GM12878 (cell line): ENCODE data around the gene ARHGAP15. TPM values are rescaled to one million over a fixed set of nuclear protein-coding genes. Genes with fewer than 3 reads are reported as not detected.

ENCODE experiments used
- ATAC-seq: fragments of 200-7000 bp; cut with Tn5 transposase; 3 replicates; pipeline ENCODE4 v1.9.1; 2020; ENCODE audit warnings: mild to moderate bottlenecking, moderate library complexity
- BruUV-seq: library from RNA; stranded (reverse); fragments of 400-500 nt; replicated peaks from 2 replicates; lab custom pipeline; 2021; lab: Mats Ljungman, UMichigan
- CTCF ChIA-PET: fragments of 300-600 bp; sonication (Branson Sonifier 250); formaldehyde crosslinking; extraction: SDS; loops from one replicate; lab custom pipeline; 2021; ENCODE audit warnings: inconsistent platforms; lab: Yijun Ruan, JAX
- POLR2A ChIA-PET: fragments of 350-600 bp; formaldehyde crosslinking; extraction: SDS; loops from one replicate; lab custom pipeline; 2021; ENCODE audit warnings: inconsistent platforms; lab: Charles Lee
- RAD21 ChIA-PET: fragments of 300-600 bp; sonication (Branson Sonifier 250); formaldehyde crosslinking; loops from one replicate; lab custom pipeline; 2023; ENCODE audit warnings: antibody characterized with exemption; ENCODE audit not compliant: unreplicated experiment; lab: Charles Lee
- SMC1A ChIA-PET: fragments of 300-600 bp; sonication (Branson Sonifier 250); formaldehyde crosslinking; loops from one replicate; lab custom pipeline; 2023; ENCODE audit not compliant: unreplicated experiment, uncharacterized antibody; lab: Charles Lee
- DNase-seq: peaks from one replicate; pipeline ENCODE4 v3.0.0-alpha.2; 2011; ENCODE audit warnings: low read depth, low spot score
- FAIRE-seq: peaks from 3 replicates; lab custom pipeline; 2011; peaks lifted over from hg19 to GRCh38; lab: Jason Lieb, UNC
- H2AFZ ChIP-seq: 2 replicates; pipeline ENCODE4 v1.6.0; 2011; ENCODE audit warnings: low read depth, low read length, control low read depth; ENCODE audit not compliant: control insufficient read depth
- H3K27ac ChIP-seq: 2 replicates; pipeline ENCODE4 v1.5.1; 2011; ENCODE audit warnings: control low read depth; ENCODE audit not compliant: control insufficient read depth, insufficient read depth
- H3K27me3 ChIP-seq, 2 experiments: replicated peaks in 1 of 2; 2 replicates each; pipeline versions ENCODE4 v1.6.0 to v1.6.1; 2011; ENCODE audit warnings: low read length in 1 of 2; ENCODE audit not compliant: control insufficient read depth in 2 of 2, insufficient read depth in 2 of 2
- H3K36me3 ChIP-seq, 2 experiments: 2 replicates each; pipeline ENCODE4 v1.5.1; 2011; ENCODE audit warnings: low read length in 1 of 2; ENCODE audit not compliant: control insufficient read depth in 2 of 2, insufficient read depth in 2 of 2
- H3K4me1 ChIP-seq: 2 replicates; pipeline ENCODE4 v1.6.1; 2011; ENCODE audit warnings: mild to moderate bottlenecking, low read length, moderate library complexity, mixed read lengths; ENCODE audit not compliant: control insufficient read depth, insufficient read depth
- H3K4me2 ChIP-seq: 2 replicates; pipeline ENCODE4 v1.6.0; 2011; ENCODE audit warnings: control low read depth; ENCODE audit not compliant: control insufficient read depth, insufficient read depth
- H3K4me3 ChIP-seq: fragments of 200-600 bp; sonication (generic); 2 replicates; pipeline ENCODE4 v1.5.1; 2016
- H3K79me2 ChIP-seq: 2 replicates; pipeline ENCODE4 v1.6.0; 2011; ENCODE audit warnings: low read length; ENCODE audit not compliant: control insufficient read depth, insufficient read depth
- H3K9ac ChIP-seq: 2 replicates; pipeline ENCODE4 v1.8.0; 2011; ENCODE audit warnings: low read length, control low read depth, mixed read lengths; ENCODE audit not compliant: control insufficient read depth, insufficient read depth
- H3K9me3 ChIP-seq: replicated peaks from 3 replicates; pipeline ENCODE4 v1.5.1; 2011; ENCODE audit warnings: mild to moderate bottlenecking, low read length; ENCODE audit not compliant: control insufficient read depth, insufficient read depth
- H4K20me1 ChIP-seq: 2 replicates; pipeline ENCODE4 v1.6.0; 2011; ENCODE audit not compliant: control insufficient read depth, insufficient read depth
- BCL11A ChIP-seq: IDR thresholded peaks from 2 replicates; pipeline ENCODE4 v1.6.1; 2011; ENCODE audit warnings: low read depth, low read length
- CEBPB ChIP-seq, 2 experiments: fragments of 150-350 bp in 1 of 2; IDR thresholded peaks; 2 replicates each; pipeline ENCODE4 v1.6.1; 2012 to 2014; ENCODE audit warnings: low read depth in 2 of 2, low read length in 2 of 2, borderline replicate concordance in 1 of 2, inconsistent platforms in 1 of 2
- CHD2 ChIP-seq: IDR thresholded peaks from 2 replicates; pipeline ENCODE4 v1.6.1; 2011; ENCODE audit warnings: low read depth, low read length, improper control_type of control experiment, borderline replicate concordance
- E2F8 ChIP-seq: fragments of 450-650 bp; IDR thresholded peaks from 2 replicates; pipeline ENCODE4 v1.6.1; 2018; ENCODE audit warnings: mild to moderate bottlenecking, low read depth, moderate library complexity; ENCODE audit not compliant: partially characterized antibody
- EP300 ChIP-seq, 2 experiments: fragments of 150-350 bp in 1 of 2; IDR thresholded peaks; 2 replicates each; pipeline ENCODE4 v1.6.1; 2011 to 2012; ENCODE audit warnings: low read depth in 2 of 2, low read length in 2 of 2, borderline replicate concordance in 1 of 2, improper control_type of control experiment in 1 of 2, inconsistent platforms in 1 of 2; ENCODE audit not compliant: control insufficient read depth in 1 of 2
- EZH2 ChIP-seq: IDR thresholded peaks from 2 replicates; pipeline ENCODE4 v1.6.1; 2012; ENCODE audit warnings: low read depth, mild to moderate bottlenecking, control low read depth, inconsistent platforms, low read length, borderline replicate concordance; ENCODE audit not compliant: control insufficient read depth
- HCFC1 ChIP-seq: fragments of 150-350 bp; IDR thresholded peaks from 2 replicates; pipeline ENCODE4 v1.6.1; 2014; ENCODE audit warnings: low read length
- HSF1 ChIP-seq: fragments of 150-350 bp; IDR thresholded peaks from 2 replicates; pipeline ENCODE4 v1.6.1; 2014; ENCODE audit warnings: mild to moderate bottlenecking, low read depth, low read length
- RAD51 ChIP-seq: fragments of 450-650 bp; IDR thresholded peaks from 2 replicates; pipeline ENCODE4 v1.6.1; 2016; ENCODE audit warnings: moderate library complexity, mild to moderate bottlenecking, inconsistent platforms
- YY1 ChIP-seq: IDR thresholded peaks from 2 replicates; pipeline ENCODE4 v1.6.1; 2011; ENCODE audit warnings: low read depth, mild to moderate bottlenecking, low read length
- ZBTB33 ChIP-seq: fragments of 450-650 bp; IDR thresholded peaks from 2 replicates; pipeline ENCODE4 v1.6.1; 2017; ENCODE audit warnings: mild to moderate bottlenecking
- ZNF207 ChIP-seq: fragments of 450-650 bp; IDR thresholded peaks from 2 replicates; pipeline ENCODE4 v1.6.1; 2014; ENCODE audit warnings: antibody characterized with exemption, mild to moderate bottlenecking, borderline replicate concordance
- ZNF217 ChIP-seq: fragments of 450-650 bp; IDR thresholded peaks from 2 replicates; pipeline ENCODE4 v1.6.1; 2017; ENCODE audit warnings: antibody characterized with exemption, mild to moderate bottlenecking
- ZNF274 ChIP-seq: IDR thresholded peaks from one replicate; pipeline ENCODE4 v1.8.0; 2011; ENCODE audit not compliant: insufficient read length, insufficient read depth
- WGBS: methylation state at CpG from one replicate; pipeline ENCODE4 v1.1.6; 2016; ENCODE audit warnings: low lambda C conversion rate; ENCODE audit not compliant: insufficient replicate concordance, insufficient coverage; ENCODE audit errors: missing lambda C conversion rate; 5-methylcytosine and 5-hydroxymethylcytosine counted together
- in situ Hi-C: fragments of 300-500 bp; cut with MboI; formaldehyde crosslinking; loops from 9 replicates; pipeline ENCODE4 v1.14.3; 2018; ENCODE audit warnings: mixed read lengths
- intact Hi-C: fragments of 100-400 bp; cut with micrococcal nuclease; formaldehyde crosslinking; loops from one replicate; pipeline ENCODE4 v1.14.2; 2022; ENCODE audit not compliant: unreplicated experiment
- polyA plus RNA-seq, 11 experiments: library from polyadenylated mRNA; depleted of rRNA in 4 of 11; unstranded in 6 of 11; stranded (reverse) in 5 of 11; fragments of >200 nt; fragmentation: Nextera tagmentation in 4 of 11; fragmentation: Illumina TruSeq in 1 of 11; extraction: Ambion mirVana in 4 of 11; extraction: Trizol in 1 of 11; gene quantifications; 1 replicate in 1 of 11; 2 replicates in 10 of 11; pipeline versions ENCODE4 v1.2.1 to v1.2.3, GENCODE V29; 2011 to 2016; ENCODE audit warnings: inconsistent platforms in 2 of 11, missing spikeins in 2 of 11, low read depth in 1 of 11
- total RNA-seq, 4 experiments: library from RNA; depleted of rRNA in 3 of 4; stranded (reverse); fragments of >200 nt in 3 of 4; fragmentation: Illumina TruSeq in 1 of 4; extraction: Trizol in 1 of 4; gene quantifications; 2 replicates each; pipeline versions ENCODE4 v1.2.1 to v1.2.3, GENCODE V29; 2013 to 2021
- TF ChIP-seq, protein P1 (sequence below): IDR thresholded peaks from 2 replicates; pipeline ENCODE4 v1.6.1; 2011; ENCODE audit warnings: borderline replicate concordance, low read depth, mild to moderate bottlenecking, moderate library complexity, low read length; ENCODE audit not compliant: insufficient read depth, poor library complexity, severe bottlenecking

ARHGAP15 gene
- total and polyA plus RNA-seq, 10 of the 15 experiments (the other 5 are each of a cell fraction or from before 2014, with no cell fraction given), result 38.0 to 92.6 (median 66.7) TPM

GRCh38 chr2:143581134-143581533 is 451.9 kb downstream of the ARHGAP15 start:
- no peaks in the 10 kb centered on the region for H3K4me1 ChIP-seq
- in situ Hi-C loops, result no loop called here
- DNase-seq, result no peak
- H3K27me3 ChIP-seq, result no peaks in the 10 kb centered on the region
- POLR2A ChIA-PET, result no interaction called here
- no peak overlapping the region for H3K4me2 ChIP-seq
- no peaks in the 10 kb centered on the region for H3K79me2 ChIP-seq
- no peaks in the 10 kb centered on the region for H3K9me3 ChIP-seq
- CTCF ChIA-PET, result interaction anchor here (1.2 kb wide), 1 partner anchor 13 kb away, joined by 3 read pairs; no protein-coding TSS in a partner anchor
- H3K9ac ChIP-seq, result no peak overlapping the region
- no peaks in the 10 kb centered on the region for H4K20me1 ChIP-seq
- H3K36me3 ChIP-seq, result no peaks in the 10 kb centered on the region
- ATAC-seq, result no peak
- SMC1A ChIA-PET, result interaction anchor here (1.2 kb wide), 2 partner anchors 9 to 18 kb away, joined by 3 read pairs; no protein-coding TSS in a partner anchor
- no peak overlapping the region for H3K27ac ChIP-seq
- 98% methylated on average over 2 of the region's 2 CpGs for whole genome bisulfite sequencing
- no peak for FAIRE-seq
- BruUV-seq, result no TSS peak
- intact Hi-C loops, result no loop called here
- RAD21 ChIA-PET, result no interaction called here
- H3K4me3 ChIP-seq, result no peak overlapping the region
- H2AFZ ChIP-seq, result no peak overlapping the region
- TF ChIP-seq RAD51 (no peak), ZNF217 (no peak), HCFC1 (no peak), EZH2 (no peak), YY1 (no peak), HSF1 (no peak), EP300 (IDR thresholded peaks at IDR 0.05; ENCODE audit: borderline replicate concordance in 1 of 2, control insufficient read depth in 1 of 2, low read depth in 2 of 2, low read length in 2 of 2) (no peak), ZBTB33 (no peak), CHD2 (no peak), E2F8 (no peak), BCL11A (no peak), ZNF274 (no peak), CEBPB (IDR thresholded peaks at IDR 0.05; ENCODE audit: borderline replicate concordance in 1 of 2, low read depth in 2 of 2, low read length in 2 of 2) (no peak), ZNF207 (no peak)
- TF ChIP-seq, protein P1, sequence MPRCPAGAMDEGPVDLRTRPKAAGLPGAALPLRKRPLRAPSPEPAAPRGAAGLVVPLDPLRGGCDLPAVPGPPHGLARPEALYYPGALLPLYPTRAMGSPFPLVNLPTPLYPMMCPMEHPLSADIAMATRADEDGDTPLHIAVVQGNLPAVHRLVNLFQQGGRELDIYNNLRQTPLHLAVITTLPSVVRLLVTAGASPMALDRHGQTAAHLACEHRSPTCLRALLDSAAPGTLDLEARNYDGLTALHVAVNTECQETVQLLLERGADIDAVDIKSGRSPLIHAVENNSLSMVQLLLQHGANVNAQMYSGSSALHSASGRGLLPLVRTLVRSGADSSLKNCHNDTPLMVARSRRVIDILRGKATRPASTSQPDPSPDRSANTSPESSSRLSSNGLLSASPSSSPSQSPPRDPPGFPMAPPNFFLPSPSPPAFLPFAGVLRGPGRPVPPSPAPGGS, result no peak
